SK-N-SH treated with all-trans-retinoic acid at 6 μM for 48 hours (cell line): ENCODE data around the gene TTLL1.

ENCODE experiments used
- ATAC-seq: fragments of 200-7000 bp; cut with Tn5 transposase; 3 replicates; pipeline ENCODE4 v1.9.1; 2020; ENCODE audit warnings: mild to moderate bottlenecking, moderate library complexity
- ARNTL ChIP-seq: fragments of 450-650 bp; formaldehyde crosslinking; IDR thresholded peaks from 2 replicates; pipeline ENCODE4 v1.5.0; 2020; ENCODE audit warnings: low read depth, mild to moderate bottlenecking, moderate library complexity, borderline replicate concordance
- BACH2 ChIP-seq: fragments of 250-450 bp; sonication (Bioruptor Pico); IDR thresholded peaks from 2 replicates; pipeline ENCODE4 v1.9.0; 2021; ENCODE audit warnings: mild to moderate bottlenecking, borderline replicate concordance
- CSDC2 ChIP-seq: fragments of 250-450 bp; sonication (Bioruptor Pico); IDR thresholded peaks from 2 replicates; pipeline ENCODE4 v1.5.0; 2020; ENCODE audit warnings: mild to moderate bottlenecking, moderate library complexity
- CSRNP3 ChIP-seq: fragments of 250-450 bp; sonication (Bioruptor Pico); IDR thresholded peaks from 2 replicates; pipeline ENCODE4 v1.5.1; 2021; ENCODE audit warnings: mild to moderate bottlenecking, moderate library complexity
- ESRRG ChIP-seq: fragments of 250-450 bp; sonication (Bioruptor Pico); IDR thresholded peaks from 2 replicates; pipeline ENCODE4 v1.6.1; 2021; ENCODE audit warnings: mild to moderate bottlenecking
- ISL1 ChIP-seq: fragments of 250-450 bp; sonication (Bioruptor Pico); IDR thresholded peaks from 2 replicates; pipeline ENCODE4 v2.1.2; 2022; ENCODE audit warnings: mild to moderate bottlenecking, moderate library complexity
- OSR1 ChIP-seq: fragments of 250-450 bp; sonication (Bioruptor Pico); IDR thresholded peaks from 2 replicates; pipeline ENCODE4 v1.8.0; 2022; ENCODE audit warnings: moderate library complexity, mild to moderate bottlenecking, inconsistent platforms
- RARB ChIP-seq: fragments of 250-450 bp; sonication (Bioruptor Pico); IDR thresholded peaks from 2 replicates; pipeline ENCODE4 v1.8.0; 2021; ENCODE audit warnings: mild to moderate bottlenecking, moderate library complexity
- SNAI2 ChIP-seq: fragments of 250-450 bp; sonication (Bioruptor Pico); IDR thresholded peaks from 2 replicates; pipeline ENCODE4 v1.5.0; 2020; ENCODE audit warnings: mild to moderate bottlenecking, moderate library complexity
- TCF4 ChIP-seq: fragments of 250-450 bp; sonication (Bioruptor Pico); IDR thresholded peaks from 2 replicates; pipeline ENCODE4 v1.8.0; 2021; ENCODE audit warnings: mild to moderate bottlenecking, moderate library complexity, borderline replicate concordance
- ZC3H10 ChIP-seq: fragments of 250-450 bp; sonication (Bioruptor Pico); IDR thresholded peaks from 2 replicates; pipeline ENCODE4 v1.5.1; 2021; ENCODE audit warnings: mild to moderate bottlenecking, moderate library complexity
- ZFP3 ChIP-seq: fragments of 250-450 bp; sonication (Bioruptor Pico); IDR thresholded peaks from 2 replicates; pipeline ENCODE4 v1.5.0; 2020; ENCODE audit warnings: mild to moderate bottlenecking, moderate library complexity
- ZFP30 ChIP-seq: fragments of 450-650 bp; formaldehyde crosslinking; IDR thresholded peaks from 2 replicates; pipeline ENCODE4 v1.5.0; 2022; ENCODE audit warnings: mild to moderate bottlenecking, moderate library complexity
- ZNF565 ChIP-seq: fragments of 450-650 bp; formaldehyde crosslinking; conservative IDR thresholded peaks from 2 replicates; pipeline ENCODE4 v1.5.0; 2020; ENCODE audit warnings: low read depth, mild to moderate bottlenecking, moderate library complexity
- ZNF70 ChIP-seq: fragments of 450-650 bp; formaldehyde crosslinking; IDR thresholded peaks from 2 replicates; pipeline ENCODE4 v1.5.0; 2020; ENCODE audit warnings: mild to moderate bottlenecking, moderate library complexity
- TF ChIP-seq, protein P1 (sequence below): fragments of 250-450 bp; sonication (Bioruptor Pico); IDR thresholded peaks from 2 replicates; pipeline ENCODE4 v1.5.0; 2020; ENCODE audit warnings: mild to moderate bottlenecking, moderate library complexity
- TF ChIP-seq, protein P2 (sequence below): fragments of 250-450 bp; sonication (Bioruptor Pico); IDR thresholded peaks from 2 replicates; pipeline ENCODE4 v1.8.0; 2021; ENCODE audit warnings: low read depth, mild to moderate bottlenecking, moderate library complexity, borderline replicate concordance
- TF ChIP-seq, protein P3 (sequence below): fragments of 250-450 bp; sonication (Bioruptor Pico); IDR thresholded peaks from 2 replicates; pipeline ENCODE4 v1.5.1; 2020; ENCODE audit warnings: low read depth, mild to moderate bottlenecking, moderate library complexity

TTLL1 gene

GRCh38 chr22:43004362-43005035, 84.7 kb downstream of the TTLL1 start:
- peak; percentile 65 for ATAC-seq
- no peak for TF ChIP-seq ESRRG
- TF ChIP-seq ISL1 (CRISPR knock-in tag): no peak
- no peak for TF ChIP-seq CSDC2
- TF ChIP-seq, protein P1, sequence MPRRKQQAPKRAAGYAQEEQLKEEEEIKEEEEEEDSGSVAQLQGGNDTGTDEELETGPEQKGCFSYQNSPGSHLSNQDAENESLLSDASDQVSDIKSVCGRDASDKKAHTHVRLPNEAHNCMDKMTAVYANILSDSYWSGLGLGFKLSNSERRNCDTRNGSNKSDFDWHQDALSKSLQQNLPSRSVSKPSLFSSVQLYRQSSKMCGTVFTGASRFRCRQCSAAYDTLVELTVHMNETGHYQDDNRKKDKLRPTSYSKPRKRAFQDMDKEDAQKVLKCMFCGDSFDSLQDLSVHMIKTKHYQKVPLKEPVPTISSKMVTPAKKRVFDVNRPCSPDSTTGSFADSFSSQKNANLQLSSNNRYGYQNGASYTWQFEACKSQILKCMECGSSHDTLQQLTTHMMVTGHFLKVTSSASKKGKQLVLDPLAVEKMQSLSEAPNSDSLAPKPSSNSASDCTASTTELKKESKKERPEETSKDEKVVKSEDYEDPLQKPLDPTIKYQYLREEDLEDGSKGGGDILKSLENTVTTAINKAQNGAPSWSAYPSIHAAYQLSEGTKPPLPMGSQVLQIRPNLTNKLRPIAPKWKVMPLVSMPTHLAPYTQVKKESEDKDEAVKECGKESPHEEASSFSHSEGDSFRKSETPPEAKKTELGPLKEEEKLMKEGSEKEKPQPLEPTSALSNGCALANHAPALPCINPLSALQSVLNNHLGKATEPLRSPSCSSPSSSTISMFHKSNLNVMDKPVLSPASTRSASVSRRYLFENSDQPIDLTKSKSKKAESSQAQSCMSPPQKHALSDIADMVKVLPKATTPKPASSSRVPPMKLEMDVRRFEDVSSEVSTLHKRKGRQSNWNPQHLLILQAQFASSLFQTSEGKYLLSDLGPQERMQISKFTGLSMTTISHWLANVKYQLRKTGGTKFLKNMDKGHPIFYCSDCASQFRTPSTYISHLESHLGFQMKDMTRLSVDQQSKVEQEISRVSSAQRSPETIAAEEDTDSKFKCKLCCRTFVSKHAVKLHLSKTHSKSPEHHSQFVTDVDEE: no peak
- TF ChIP-seq ARNTL: no peak
- no peak for TF ChIP-seq ZNF565 (CRISPR knock-in tag)
- TF ChIP-seq OSR1: no peak
- TF ChIP-seq, protein P2, sequence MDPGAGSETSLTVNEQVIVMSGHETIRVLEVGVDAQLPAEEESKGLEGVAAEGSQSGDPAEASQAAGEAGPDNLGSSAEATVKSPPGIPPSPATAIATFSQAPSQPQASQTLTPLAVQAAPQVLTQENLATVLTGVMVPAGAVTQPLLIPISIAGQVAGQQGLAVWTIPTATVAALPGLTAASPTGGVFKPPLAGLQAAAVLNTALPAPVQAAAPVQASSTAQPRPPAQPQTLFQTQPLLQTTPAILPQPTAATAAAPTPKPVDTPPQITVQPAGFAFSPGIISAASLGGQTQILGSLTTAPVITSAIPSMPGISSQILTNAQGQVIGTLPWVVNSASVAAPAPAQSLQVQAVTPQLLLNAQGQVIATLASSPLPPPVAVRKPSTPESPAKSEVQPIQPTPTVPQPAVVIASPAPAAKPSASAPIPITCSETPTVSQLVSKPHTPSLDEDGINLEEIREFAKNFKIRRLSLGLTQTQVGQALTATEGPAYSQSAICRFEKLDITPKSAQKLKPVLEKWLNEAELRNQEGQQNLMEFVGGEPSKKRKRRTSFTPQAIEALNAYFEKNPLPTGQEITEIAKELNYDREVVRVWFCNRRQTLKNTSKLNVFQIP (CRISPR knock-in tag): no peak
- TF ChIP-seq BACH2: no peak
- no peak for TF ChIP-seq SNAI2 (CRISPR knock-in tag)
- no peak for TF ChIP-seq ZFP3
- no peak for TF ChIP-seq ZFP30
- no peak for TF ChIP-seq CSRNP3 (CRISPR knock-in tag)
- no peak for TF ChIP-seq RARB (CRISPR knock-in tag)
- no peak for TF ChIP-seq TCF4 (CRISPR knock-in tag)
- TF ChIP-seq ZNF70 (CRISPR knock-in tag): no peak
- TF ChIP-seq, all 23 proteins: peak for 0

DNA sequence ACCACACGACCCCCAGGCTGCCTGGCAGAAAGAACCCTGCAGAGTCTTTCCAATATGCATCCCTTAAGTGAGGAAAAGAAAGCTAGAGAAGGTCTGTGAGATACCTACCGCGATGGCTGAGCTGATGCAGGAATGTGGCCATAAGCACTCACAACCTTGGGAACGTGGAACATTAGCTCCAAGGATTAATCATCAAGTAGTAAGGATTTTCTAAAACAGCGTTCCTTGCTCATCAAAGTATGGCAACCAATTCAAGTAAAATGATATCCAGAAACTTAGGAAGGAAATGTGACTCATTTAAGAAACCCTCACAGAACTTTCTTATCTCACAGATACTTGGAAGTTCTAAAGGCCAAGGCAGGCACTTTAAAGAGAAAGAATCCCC, 87.0 kb downstream of the TTLL1 start:
- peak; percentile 62 for ATAC-seq
- TF ChIP-seq, protein P1: no peak
- TF ChIP-seq ZC3H10 (CRISPR knock-in tag): no peak
- TF ChIP-seq, protein P3, sequence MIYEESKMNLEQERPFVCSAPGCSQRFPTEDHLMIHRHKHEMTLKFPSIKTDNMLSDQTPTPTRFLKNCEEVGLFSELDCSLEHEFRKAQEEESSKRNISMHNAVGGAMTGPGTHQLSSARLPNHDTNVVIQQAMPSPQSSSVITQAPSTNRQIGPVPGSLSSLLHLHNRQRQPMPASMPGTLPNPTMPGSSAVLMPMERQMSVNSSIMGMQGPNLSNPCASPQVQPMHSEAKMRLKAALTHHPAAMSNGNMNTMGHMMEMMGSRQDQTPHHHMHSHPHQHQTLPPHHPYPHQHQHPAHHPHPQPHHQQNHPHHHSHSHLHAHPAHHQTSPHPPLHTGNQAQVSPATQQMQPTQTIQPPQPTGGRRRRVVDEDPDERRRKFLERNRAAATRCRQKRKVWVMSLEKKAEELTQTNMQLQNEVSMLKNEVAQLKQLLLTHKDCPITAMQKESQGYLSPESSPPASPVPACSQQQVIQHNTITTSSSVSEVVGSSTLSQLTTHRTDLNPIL (CRISPR knock-in tag): no peak
- TF ChIP-seq CSRNP3 (CRISPR knock-in tag): no peak
- TF ChIP-seq RARB (CRISPR knock-in tag): no peak
